Subcutaneous adipose tissue (tissue), 4 donors: ENCODE measurements around the gene GCNT2. TPM values are rescaled to one million over a fixed set of nuclear protein-coding genes. Genes with fewer than 3 reads are reported as not detected.

Experiments used
- CTCF ChIP-seq: fragments of 450-650 bp; IDR thresholded peaks from one replicate; pipeline ENCODE4 v1.5.1; 2016; ENCODE audit warnings: low read depth, mild to moderate bottlenecking, control low read depth, antibody characterized with exemption, moderate library complexity
- total RNA-seq, 4 donors: library from RNA; depleted of rRNA; stranded (reverse); fragments of >200 nt; gene quantifications; one replicate each; pipeline ENCODE4 v1.1.0, GENCODE V29; 2016

Gene GCNT2
- total RNA-seq, 4 donors from 2014 or later = 0.57 to 8.5 (median 5.6) TPM

GRCh38 chr6:10633216-10633615, 112.1 kb downstream of the GCNT2 start:
- no peak for TF ChIP-seq CTCF

GRCh38 chr6:10640412-10640811, 119.3 kb downstream of the GCNT2 start:
- TF ChIP-seq CTCF = no peak

- TF ChIP-seq CTCF = no peak
Measured at GRCh38 chr6:10641528-10641927, 120.4 kb downstream of the GCNT2 start.

- TF ChIP-seq CTCF = no peak
Measured at GRCh38 chr6:10643201-10643651, 122.1 kb downstream of the GCNT2 start.

- TF ChIP-seq CTCF = no peak
Measured at GRCh38 chr6:10644225-10644624, 123.1 kb downstream of the GCNT2 start.

- no peak for TF ChIP-seq CTCF
Measured at GRCh38 chr6:10655508-10656055, 134.4 kb downstream of the GCNT2 start.

- TF ChIP-seq CTCF = no peak
Measured at GRCh38 chr6:10658910-10659698, 138.0 kb downstream of the GCNT2 start.
